ENCODE results near the gene SRRT. TPM values are rescaled to one million over a fixed set of nuclear protein-coding genes. Genes with fewer than 3 reads are reported as not detected.
"Not testable (repeated sequence)": the region's sequence is repeated elsewhere in the genome, so short reads cannot be mapped to it uniquely, and the experiment has no call there.

The SRRT gene
- total RNA-seq, 2 experiments from 2014 or later = 209 to 223 TPM

GRCh38 chr7:100935381-100935780, 60.5 kb downstream of the SRRT start:
- H3K4me3 Mint-ChIP-seq; intact Hi-C loops (cut with micrococcal nuclease); H3K4me1 Mint-ChIP-seq (ENCODE audit: low read depth); DNase-seq; H3K27me3 Mint-ChIP-seq; H3K36me3 Mint-ChIP-seq; H3K27ac Mint-ChIP-seq; POLR2A ChIA-PET; CTCF ChIA-PET: not testable (repeated sequence)
- peaks cover 17% of the 10 kb centered on the region for H3K9me3 Mint-ChIP-seq

- CTCF ChIA-PET; H3K27me3 Mint-ChIP-seq; H3K4me1 Mint-ChIP-seq (ENCODE audit: low read depth); H3K36me3 Mint-ChIP-seq; DNase-seq; H3K27ac Mint-ChIP-seq; intact Hi-C loops (cut with micrococcal nuclease); H3K4me3 Mint-ChIP-seq; POLR2A ChIA-PET: not testable (repeated sequence)
- H3K9me3 Mint-ChIP-seq = peaks cover 17% of the 10 kb centered on the region
Measured at GRCh38 chr7:100936167-100936566, 61.3 kb downstream of the SRRT start.

Small RNAs within 50 kb of the gene (microRNA-seq; reads per million reads assigned to microRNA genes)
- not detected for gene MIR6875 (ENCODE audit: borderline microRNAs expressed, borderline number of aligned reads, borderline replicate concordance)

Other genes starting within 250 kb of the SRRT start
- 1 to 10 TPM; 8.7 to 9.9 TPM for gene TFR2, start 233.6 kb upstream of the SRRT start, total RNA-seq
- not detected for gene ACTL6B, start 218.7 kb upstream of the SRRT start, total RNA-seq
- gene GNB2, start 201.4 kb upstream of the SRRT start, total RNA-seq = 100 to 1,000 TPM; 228 to 231 TPM
- 10 to 100 TPM; 40.2 to 40.5 TPM for gene GIGYF1, start 180.9 kb upstream of the SRRT start, total RNA-seq
- gene POP7, start 169.0 kb upstream of the SRRT start, total RNA-seq = 10 to 100 TPM; 38.7 to 42.2 TPM
- gene EPO, start 154.6 kb upstream of the SRRT start, total RNA-seq = not detected
- not detected for gene ZAN, start 141.5 kb upstream of the SRRT start, total RNA-seq
- gene EPHB4, start 47.6 kb upstream of the SRRT start, total RNA-seq = 1 to 10 TPM; 2.8 to 3.6 TPM
- 10 to 100 TPM; 17.8 to 18.5 TPM for gene SLC12A9, start 22.4 kb upstream of the SRRT start, total RNA-seq
- 10 to 100 TPM; 25.8 to 25.9 TPM for gene TRIP6, start 7.7 kb upstream of the SRRT start, total RNA-seq
- 1 to 10 TPM; 1.5 to 2.0 TPM for gene UFSP1, start 14.6 kb downstream of the SRRT start, total RNA-seq
- gene ACHE, start 20.8 kb downstream of the SRRT start, total RNA-seq = not detected
- under 1 TPM in 1 of 2 experiments, not detected in 1; 0.29 TPM for gene MUC3A, start 74.4 kb downstream of the SRRT start, total RNA-seq
- 1 to 10 TPM in 1 of 2 experiments, under 1 TPM in 1; 0.48 to 1.0 TPM for gene MUC12, start 94.5 kb downstream of the SRRT start, total RNA-seq
- not detected for gene MUC17, start 145.0 kb downstream of the SRRT start, total RNA-seq
- 10 to 100 TPM; 42.3 to 44.5 TPM for gene TRIM56, start 210.4 kb downstream of the SRRT start, total RNA-seq